ENCODE data around the gene VPS11. TPM values are rescaled to one million over a fixed set of nuclear protein-coding genes. Genes with fewer than 3 reads are reported as not detected.

VPS11 gene
- total RNA-seq, 1 experiment from 2014 or later: 18.6 TPM

GRCh38 chr11:119093942-119094815, 26.6 kb downstream of the VPS11 start:
- Histone ChIP-seq H3K56ac (ENCODE audit: insufficient read length, low read depth, low read length) (no peak overlapping the region), H3K79me2 (ENCODE audit: insufficient read depth, low read length) (peaks cover 20% of the 10 kb centered on the region; the same call in 1 of the 2 replicates), H4K91ac (ENCODE audit: insufficient read length, low read depth, low read length) (no peak overlapping the region), H3K9me3 (ENCODE audit: control insufficient read depth, low read depth, low read length) (no peaks in the 10 kb centered on the region), H4K8ac (replicated peaks; ENCODE audit: insufficient read length, low read depth, low read length) (no peak overlapping the region), H2BK120ac (ENCODE audit: low read depth, low read length, poor library complexity, severe bottlenecking) (no peak overlapping the region), H3K18ac (ENCODE audit: insufficient read length, low read depth, low read length) (peak overlapping the region; percentile 63), H2AFZ (ENCODE audit: low read length) (no peak overlapping the region), H2BK20ac (ENCODE audit: low read depth, low read length, poor library complexity, severe bottlenecking) (no peak overlapping the region), H3K4me2 (ENCODE audit: insufficient read depth, insufficient read length, low read length) (peak overlapping the region; percentile 88), H3K79me1 (ENCODE audit: insufficient read depth, low read depth, low read length, poor library complexity, severe bottlenecking) (no peaks in the 10 kb centered on the region), H2BK12ac (ENCODE audit: insufficient read length, low read depth, low read length) (no peak overlapping the region), H4K20me1 (ENCODE audit: control insufficient read depth, insufficient read depth, insufficient read length) (no peaks in the 10 kb centered on the region), H3K27ac (ENCODE audit: insufficient read length, low read depth, low read length) (no peak overlapping the region), H3K23ac (ENCODE audit: insufficient read length, low read depth, low read length) (no peak overlapping the region), H3K27me3 (ENCODE audit: insufficient read depth, low read length) (no peaks in the 10 kb centered on the region), H3K9ac (ENCODE audit: extremely low read depth, insufficient read length, low read length) (peak overlapping the region; percentile 95), H3K4me1 (ENCODE audit: insufficient read depth, low read length) (no peaks in the 10 kb centered on the region; the same call in 1 of the 2 replicates), H2BK15ac (ENCODE audit: low read depth, low read length) (no peak overlapping the region), H4K5ac (ENCODE audit: insufficient read length, low read depth, low read length) (no peak overlapping the region), H3K23me2 (ENCODE audit: insufficient read length, low read depth, low read length, poor library complexity, severe bottlenecking) (peaks cover 13% of the 10 kb centered on the region), H2AK5ac (ENCODE audit: insufficient read length, low read length) (no peak overlapping the region), H3K4ac (ENCODE audit: low read depth, low read length) (no peak overlapping the region), H3K14ac (ENCODE audit: insufficient read depth, low read length) (peak overlapping the region; percentile 95), H2BK5ac (ENCODE audit: insufficient read length, low read length) (no peak overlapping the region), H3T11ph (ENCODE audit: low read length) (no peak overlapping the region)
- no CpG with 5 or more reads among the region's 81 CpGs for WGBS (ENCODE audit: extremely low coverage, insufficient read length, low lambda C conversion rate)
- TF ChIP-seq CTCF (conservative IDR thresholded peaks at IDR 0.05): no peak
- peaks cover 28 to 29% of the 10 kb centered on the region in 2 experiments for H3K4me1 Mint-ChIP-seq
- H3K4me3 Mint-ChIP-seq: peak overlapping the region; percentile 92 to 96
- H3K27ac Mint-ChIP-seq: peak overlapping the region; percentile 88 to 96 (median 95); a peak in 6 of 7 replicates
- peaks cover 36 to 67% (median 60%) of the 10 kb centered on the region in 3 experiments for H3K36me3 Mint-ChIP-seq (ENCODE audit: insufficient read depth in 1 of 3, low read depth in 3 of 3)
- H3K27me3 Mint-ChIP-seq (ENCODE audit: low read depth): no peaks in the 10 kb centered on the region
- no peak for DNase-seq
- H3K9me3 Mint-ChIP-seq: no peaks in the 10 kb centered on the region; a peak in 1 of 5 replicates

Measured in H9 (cell line).